GM19023 (cell line): ENCODE data around the gene NUDT7.

Source experiments
- ATAC-seq: cut with Tn5 transposase; IDR thresholded peaks from one replicate; pipeline ENCODE4 v1.9.1; 2021; ENCODE audit warnings: mild to moderate bottlenecking, moderate library complexity; ENCODE audit not compliant: unreplicated experiment

NUDT7 gene

GRCh38 chr16:77723108-77723514 lies 797 bp downstream of the NUDT7 start:
- peak; percentile 10 for ATAC-seq

GRCh38 chr16:77724174-77724573 lies 1.9 kb downstream of the NUDT7 start:
- no peak for ATAC-seq

- ATAC-seq: no peak
Observed at GRCh38 chr16:77729951-77730350, 7.6 kb downstream of the NUDT7 start.

- ATAC-seq: no peak
Observed at GRCh38 chr16:77732241-77732946, 10.1 kb downstream of the NUDT7 start.

GRCh38 chr16:77736879-77737278 lies 14.6 kb downstream of the NUDT7 start:
- no peak for ATAC-seq

GRCh38 chr16:77738706-77739558 lies 16.6 kb downstream of the NUDT7 start:
- no peak for ATAC-seq

GRCh38 chr16:77739559-77739892 lies 17.2 kb downstream of the NUDT7 start:
- ATAC-seq: no peak

- no peak for ATAC-seq
Observed at GRCh38 chr16:77744141-77744540, 21.8 kb downstream of the NUDT7 start.

- no peak for ATAC-seq
Observed at GRCh38 chr16:77745972-77746371, 23.7 kb downstream of the NUDT7 start.

GRCh38 chr16:77748421-77749005 lies 26.2 kb downstream of the NUDT7 start:
- ATAC-seq: no peak

- no peak for ATAC-seq
Observed at GRCh38 chr16:77749415-77749814, 27.1 kb downstream of the NUDT7 start.

GRCh38 chr16:77758046-77758445 lies 35.7 kb downstream of the NUDT7 start:
- ATAC-seq: no peak

GRCh38 chr16:77758508-77758907 lies 36.2 kb downstream of the NUDT7 start:
- no peak for ATAC-seq

GRCh38 chr16:77759201-77759600 lies 36.9 kb downstream of the NUDT7 start:
- no peak for ATAC-seq

- no peak for ATAC-seq
Observed at GRCh38 chr16:77759821-77760220, 37.5 kb downstream of the NUDT7 start.

- no peak for ATAC-seq
Observed at GRCh38 chr16:77760800-77761199, 38.5 kb downstream of the NUDT7 start.

- ATAC-seq: no peak
Observed at GRCh38 chr16:77761204-77761603, 38.9 kb downstream of the NUDT7 start.

- no peak for ATAC-seq
Observed at GRCh38 chr16:77762262-77762661, 39.9 kb downstream of the NUDT7 start.

GRCh38 chr16:77763994-77764393 lies 41.7 kb downstream of the NUDT7 start:
- ATAC-seq: no peak

GRCh38 chr16:77767211-77767610 lies 44.9 kb downstream of the NUDT7 start:
- no peak for ATAC-seq

- ATAC-seq: no peak
Observed at GRCh38 chr16:77767826-77768225, 45.5 kb downstream of the NUDT7 start.
